Calu3 (cell line): ENCODE results near the gene HS6ST3. TPM values are rescaled to one million over a fixed set of nuclear protein-coding genes. Genes with fewer than 3 reads are reported as not detected.
"Not testable (repeated sequence)": the region's sequence is repeated elsewhere in the genome, so short reads cannot be mapped to it uniquely, and the experiment has no call there.

Source experiments
- BruUV-seq: library from RNA; stranded (reverse); fragments of 400-500 nt; replicated peaks from 2 replicates; lab custom pipeline; 2021; lab: Mats Ljungman, UMichigan
- CTCF ChIA-PET: fragments of 300-600 bp; sonication (Branson Sonifier 250); formaldehyde crosslinking; loops from one replicate; lab custom pipeline; 2022; ENCODE audit warnings: antibody characterized with exemption; lab: Charles Lee
- DNase-seq: peaks from one replicate; pipeline ENCODE4 v3.0.0; 2022
- H3K27ac Mint-ChIP-seq: one replicate; pipeline ENCODE4 v1.8.0; 2022; ENCODE audit warnings: mixed read lengths; ENCODE audit not compliant: unreplicated experiment
- H3K27me3 Mint-ChIP-seq: one replicate; pipeline ENCODE4 v1.8.0; 2022; ENCODE audit warnings: mixed read lengths; ENCODE audit not compliant: unreplicated experiment
- H3K36me3 Mint-ChIP-seq: one replicate; pipeline ENCODE4 v1.8.0; 2022; ENCODE audit warnings: mild to moderate bottlenecking, moderate library complexity, mixed read lengths; ENCODE audit not compliant: insufficient read depth, unreplicated experiment
- H3K4me1 Mint-ChIP-seq: one replicate; pipeline ENCODE4 v1.8.0; 2022; ENCODE audit warnings: mild to moderate bottlenecking, low read depth, mixed read lengths; ENCODE audit not compliant: unreplicated experiment
- H3K4me3 Mint-ChIP-seq: one replicate; pipeline ENCODE4 v1.8.0; 2022; ENCODE audit warnings: mild to moderate bottlenecking, low read depth, moderate library complexity, mixed read lengths; ENCODE audit not compliant: unreplicated experiment
- H3K9me3 Mint-ChIP-seq: one replicate; pipeline ENCODE4 v1.8.0; 2022; ENCODE audit warnings: low read depth, mixed read lengths; ENCODE audit not compliant: unreplicated experiment
- intact Hi-C: fragments of 100-400 bp; cut with micrococcal nuclease; formaldehyde crosslinking; loops from one replicate; pipeline ENCODE4 v1.10.0; 2022; ENCODE audit not compliant: unreplicated experiment
- total RNA-seq: library from RNA; stranded (reverse); gene quantifications from 2 replicates; pipeline ENCODE4 v1.2.3, GENCODE V29; 2022
- TF ChIP-seq, protein P1 (sequence below): fragments of 200-600 bp; IDR thresholded peaks from one replicate; pipeline ENCODE4 v1.8.0; 2022; ENCODE audit warnings: antibody characterized with exemption; ENCODE audit not compliant: unreplicated experiment

Gene HS6ST3
- total RNA-seq, 1 experiment from 2014 or later = not detected

DNA sequence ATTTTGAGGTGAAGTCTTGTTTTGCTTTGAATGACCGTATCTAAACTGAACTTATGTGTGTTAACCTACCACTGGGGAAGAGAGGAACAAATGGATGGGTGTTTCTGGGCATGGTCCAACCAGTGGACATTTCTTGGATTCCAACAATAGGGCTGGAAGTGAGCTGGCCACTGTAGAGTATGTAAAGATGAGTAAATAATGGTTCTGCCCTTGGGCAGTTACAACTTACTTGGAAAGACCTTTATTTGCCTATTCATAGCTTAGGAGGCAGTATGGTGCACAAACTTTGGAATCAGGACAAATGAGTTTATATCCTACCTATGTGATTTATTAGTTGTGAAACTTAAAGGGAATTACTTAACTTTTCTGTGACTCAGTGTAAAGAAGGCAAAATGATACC is 429.5 kb downstream of the HS6ST3 start:
- H3K4me1 Mint-ChIP-seq = no peaks in the 10 kb centered on the region
- no TSS peak for BruUV-seq
- no peak overlapping the region for H3K27ac Mint-ChIP-seq
- CTCF ChIA-PET = interaction anchor here (0.6 kb wide), 1 partner anchor 55 kb away, joined by 4 read pairs; no protein-coding TSS in a partner anchor
- H3K36me3 Mint-ChIP-seq = no peaks in the 10 kb centered on the region
- no peak for DNase-seq
- no peak overlapping the region for H3K4me3 Mint-ChIP-seq
- H3K27me3 Mint-ChIP-seq = no peaks in the 10 kb centered on the region
- intact Hi-C loops = no loop called here
- TF ChIP-seq, protein P1, sequence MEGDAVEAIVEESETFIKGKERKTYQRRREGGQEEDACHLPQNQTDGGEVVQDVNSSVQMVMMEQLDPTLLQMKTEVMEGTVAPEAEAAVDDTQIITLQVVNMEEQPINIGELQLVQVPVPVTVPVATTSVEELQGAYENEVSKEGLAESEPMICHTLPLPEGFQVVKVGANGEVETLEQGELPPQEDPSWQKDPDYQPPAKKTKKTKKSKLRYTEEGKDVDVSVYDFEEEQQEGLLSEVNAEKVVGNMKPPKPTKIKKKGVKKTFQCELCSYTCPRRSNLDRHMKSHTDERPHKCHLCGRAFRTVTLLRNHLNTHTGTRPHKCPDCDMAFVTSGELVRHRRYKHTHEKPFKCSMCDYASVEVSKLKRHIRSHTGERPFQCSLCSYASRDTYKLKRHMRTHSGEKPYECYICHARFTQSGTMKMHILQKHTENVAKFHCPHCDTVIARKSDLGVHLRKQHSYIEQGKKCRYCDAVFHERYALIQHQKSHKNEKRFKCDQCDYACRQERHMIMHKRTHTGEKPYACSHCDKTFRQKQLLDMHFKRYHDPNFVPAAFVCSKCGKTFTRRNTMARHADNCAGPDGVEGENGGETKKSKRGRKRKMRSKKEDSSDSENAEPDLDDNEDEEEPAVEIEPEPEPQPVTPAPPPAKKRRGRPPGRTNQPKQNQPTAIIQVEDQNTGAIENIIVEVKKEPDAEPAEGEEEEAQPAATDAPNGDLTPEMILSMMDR = no peak
- H3K9me3 Mint-ChIP-seq = no peaks in the 10 kb centered on the region

DNA sequence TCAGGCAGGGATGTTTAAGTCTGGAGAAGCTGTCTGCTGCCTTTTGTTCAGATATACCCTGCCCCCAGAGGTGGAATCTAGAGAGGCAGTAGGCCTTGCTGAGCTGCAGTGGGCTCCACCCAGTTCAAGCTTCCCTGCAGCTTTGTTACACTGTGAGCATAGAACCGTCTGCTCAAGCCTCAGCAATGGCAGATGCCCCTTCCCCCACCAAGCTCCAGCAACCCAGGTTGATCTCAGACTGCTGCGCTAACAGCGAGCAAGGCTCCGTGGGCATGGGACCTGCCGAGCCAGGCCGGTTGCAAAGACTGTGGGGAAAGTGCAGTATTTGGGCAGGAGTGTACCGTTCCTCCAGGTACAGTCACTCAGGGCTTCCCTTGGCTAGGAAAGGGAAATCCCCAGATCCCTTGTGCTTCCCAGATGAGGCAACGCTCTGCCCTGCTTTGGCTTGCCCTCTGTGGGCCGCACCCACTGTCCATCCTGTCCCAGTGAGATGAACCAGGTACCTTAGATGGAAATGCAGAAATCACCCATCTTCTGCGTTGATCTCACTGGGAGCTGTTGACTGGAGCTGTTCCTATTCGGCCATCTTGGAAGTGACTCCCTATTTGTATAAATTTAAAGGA is 434.6 kb downstream of the HS6ST3 start:
- DNase-seq, H3K4me3 Mint-ChIP-seq, H3K27ac Mint-ChIP-seq, intact Hi-C loops, H3K9me3 Mint-ChIP-seq, BruUV-seq, H3K36me3 Mint-ChIP-seq, H3K27me3 Mint-ChIP-seq, H3K4me1 Mint-ChIP-seq: not testable (repeated sequence)
- CTCF ChIA-PET = interaction anchor here (0.6 kb wide), 1 partner anchor 403 kb away, joined by 4 read pairs; no protein-coding TSS in a partner anchor

DNA sequence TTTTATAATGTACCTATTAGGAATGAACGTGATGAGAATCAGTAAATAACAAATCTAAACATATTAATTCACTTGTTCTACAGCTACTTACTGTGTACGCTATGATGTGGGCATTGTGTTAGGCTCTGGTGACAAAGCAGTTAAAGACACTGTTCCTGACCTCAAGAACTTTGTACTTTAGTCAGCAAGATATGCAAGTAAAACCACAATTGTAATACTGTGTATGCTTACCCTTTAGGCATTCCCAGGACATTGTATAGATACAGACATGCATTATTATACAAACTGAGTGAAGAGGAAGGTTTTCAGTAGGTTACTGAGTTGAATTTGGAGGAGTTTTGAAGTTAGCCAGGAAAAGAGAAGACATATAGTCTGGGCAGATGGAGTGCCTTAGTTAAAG is 435.8 kb downstream of the HS6ST3 start:
- intact Hi-C loops = no loop called here
- DNase-seq = no peak
- TF ChIP-seq, protein P1 = no peak
- CTCF ChIA-PET = no interaction called here
- Mint-ChIP-seq H3K27ac (no peak overlapping the region), H3K4me1 (no peaks in the 10 kb centered on the region), H3K4me3 (no peak overlapping the region), H3K27me3 (no peaks in the 10 kb centered on the region), H3K36me3 (no peaks in the 10 kb centered on the region), H3K9me3 (no peaks in the 10 kb centered on the region)
- BruUV-seq = no TSS peak

DNA sequence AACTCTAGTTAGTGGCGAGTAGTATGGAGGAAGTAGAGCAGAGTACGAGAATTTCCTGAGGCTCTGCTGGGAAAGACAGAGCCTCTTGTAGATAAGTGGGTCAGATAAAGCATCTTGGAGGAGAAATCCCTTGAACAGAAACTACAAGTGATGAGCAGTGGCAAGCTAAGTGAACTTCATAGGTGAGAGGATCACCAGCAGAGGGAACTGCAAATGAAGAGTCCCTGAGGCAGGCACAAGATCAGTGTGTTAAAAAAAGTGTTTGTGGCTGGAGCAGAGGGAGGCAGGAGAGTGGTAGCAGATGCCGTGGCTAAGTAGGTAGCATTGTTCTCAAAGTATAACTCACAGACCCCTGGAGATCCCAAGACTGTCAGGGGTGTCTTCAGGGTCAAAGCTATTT is 437.6 kb downstream of the HS6ST3 start:
- Mint-ChIP-seq H3K9me3 (no peaks in the 10 kb centered on the region), H3K36me3 (no peaks in the 10 kb centered on the region), H3K4me3 (no peak overlapping the region), H3K27ac (no peak overlapping the region), H3K4me1 (no peaks in the 10 kb centered on the region), H3K27me3 (no peaks in the 10 kb centered on the region)
- intact Hi-C loops = no loop called here
- no peak for DNase-seq
- CTCF ChIA-PET = no interaction called here
- BruUV-seq = no TSS peak
- TF ChIP-seq, protein P1 = no peak

DNA sequence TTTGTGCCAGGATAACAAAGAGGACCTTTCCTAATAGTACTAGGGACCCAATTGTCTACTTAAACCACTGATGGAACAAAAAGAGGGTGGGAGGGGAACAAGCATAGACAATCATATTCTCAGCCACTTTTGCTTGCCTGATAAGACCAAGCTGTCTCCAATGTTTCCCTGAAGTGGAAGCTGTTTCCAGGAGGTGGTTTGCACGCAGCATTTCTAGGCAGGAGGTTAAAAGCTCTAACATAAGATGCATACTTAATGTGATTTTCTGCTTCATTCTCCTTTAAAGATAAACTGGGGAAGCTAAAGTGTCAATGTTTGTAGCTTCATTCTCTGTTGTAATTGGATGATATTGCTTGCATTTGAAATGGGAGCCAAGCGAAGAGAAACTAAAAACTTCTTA is 442.9 kb downstream of the HS6ST3 start:
- TF ChIP-seq, protein P1 = no peak
- H3K36me3 Mint-ChIP-seq = no peaks in the 10 kb centered on the region
- DNase-seq = no peak
- H3K9me3 Mint-ChIP-seq = no peaks in the 10 kb centered on the region
- CTCF ChIA-PET = no interaction called here
- H3K4me1 Mint-ChIP-seq = no peaks in the 10 kb centered on the region
- no peaks in the 10 kb centered on the region for H3K27me3 Mint-ChIP-seq
- BruUV-seq = no TSS peak
- H3K4me3 Mint-ChIP-seq = no peak overlapping the region
- H3K27ac Mint-ChIP-seq = no peak overlapping the region
- intact Hi-C loops = no loop called here
